Activated T-helper 1 cell treated with anti-CD3 and anti-CD28 coated beads, Interleukin-12 subunit alpha, Interleukin-12 subunit beta, Interleukin-2, Interleukin-4 antibody, amounts not matched to agents 30 ng/mL and 10 ng/mL and 1 ng/mL, durations not matched to agents 14 hours and 24 hours and 36 hours (primary cell): Measurements from ENCODE around the gene EMC6. TPM values are rescaled to one million over a fixed set of nuclear protein-coding genes. Genes with fewer than 3 reads are reported as not detected.
"Not testable (repeated sequence)": the region's sequence is repeated elsewhere in the genome, so short reads cannot be mapped to it uniquely, and the experiment has no call there.

ENCODE experiments used
- DNase-seq: peaks from one replicate; pipeline ENCODE4 v3.0.0; 2021; ENCODE audit warnings: low spot score
- H3K27ac Mint-ChIP-seq: one replicate; pipeline ENCODE4 v1.8.0; 2021; ENCODE audit warnings: mild to moderate bottlenecking, mixed read lengths
- H3K27me3 Mint-ChIP-seq: one replicate; pipeline ENCODE4 v1.8.0; 2022; ENCODE audit warnings: mild to moderate bottlenecking, moderate library complexity, mixed read lengths; ENCODE audit not compliant: insufficient read depth
- H3K36me3 Mint-ChIP-seq: one replicate; pipeline ENCODE4 v1.8.0; 2021; ENCODE audit warnings: low read depth, mixed read lengths
- H3K4me1 Mint-ChIP-seq: one replicate; pipeline ENCODE4 v1.8.0; 2021; ENCODE audit warnings: low read depth, mixed read lengths
- H3K4me3 Mint-ChIP-seq: one replicate; pipeline ENCODE4 v1.8.0; 2021; ENCODE audit warnings: mild to moderate bottlenecking, moderate library complexity, mixed read lengths
- H3K9me3 Mint-ChIP-seq: one replicate; pipeline ENCODE4 v1.8.0; 2021; ENCODE audit warnings: mixed read lengths
- intact Hi-C: fragments of 100-400 bp; cut with micrococcal nuclease; formaldehyde crosslinking; loops from one replicate; pipeline ENCODE4 v1.15.1; 2024
- total RNA-seq: library from RNA; stranded (reverse); gene quantifications from 2 replicates; pipeline ENCODE4 v1.2.3, GENCODE V29; 2022

The EMC6 gene
- total RNA-seq, 1 donor from 2014 or later, result 73.3 TPM

- Mint-ChIP-seq H3K27ac (no peak overlapping the region), H3K4me3 (no peak overlapping the region), H3K4me1 (peaks cover 40% of the 10 kb centered on the region), H3K9me3 (no peaks in the 10 kb centered on the region), H3K36me3 (peaks cover 30% of the 10 kb centered on the region), H3K27me3 (no peaks in the 10 kb centered on the region)
- intact Hi-C loops, result no loop called here
- no peak for DNase-seq
Observed at GRCh38 chr17:3691617-3692067, 23.0 kb downstream of the EMC6 start.

DNA sequence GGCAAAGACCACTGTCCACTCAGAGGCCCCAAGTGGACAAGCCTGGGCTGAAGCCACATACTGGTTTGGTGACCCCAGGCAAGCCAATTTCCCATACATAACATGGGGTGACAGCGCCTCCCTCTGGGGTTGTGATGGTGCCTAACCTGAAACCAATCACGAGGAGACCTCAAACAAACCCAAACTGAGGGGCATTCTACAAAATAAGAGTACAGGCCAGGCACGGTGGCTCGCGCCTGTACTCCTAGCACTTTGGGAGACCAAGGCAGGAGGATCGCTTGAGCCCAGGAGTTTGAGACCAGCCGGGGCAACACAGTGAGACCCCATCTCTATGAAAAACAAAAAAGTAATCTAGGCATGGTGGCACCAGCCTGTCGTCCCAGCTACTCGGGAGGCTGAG lies 23.7 kb downstream of the EMC6 start:
- Mint-ChIP-seq H3K4me1 (peaks cover 40% of the 10 kb centered on the region), H3K27me3 (no peaks in the 10 kb centered on the region), H3K27ac (peak overlapping the region; percentile 55), H3K9me3 (no peaks in the 10 kb centered on the region), H3K36me3 (peaks cover 30% of the 10 kb centered on the region), H3K4me3 (peak overlapping the region; percentile 77)
- no peak for DNase-seq
- intact Hi-C loops, result no loop called here

- Mint-ChIP-seq H3K36me3 (peaks cover 30% of the 10 kb centered on the region), H3K27me3 (no peaks in the 10 kb centered on the region), H3K27ac (peak overlapping the region; percentile 18), H3K4me1 (peaks cover 40% of the 10 kb centered on the region), H3K4me3 (peak overlapping the region; percentile 77), H3K9me3 (no peaks in the 10 kb centered on the region)
- intact Hi-C loops, result no loop called here
- DNase-seq, result no peak
Observed at GRCh38 chr17:3693141-3693540, 24.5 kb downstream of the EMC6 start.

DNA sequence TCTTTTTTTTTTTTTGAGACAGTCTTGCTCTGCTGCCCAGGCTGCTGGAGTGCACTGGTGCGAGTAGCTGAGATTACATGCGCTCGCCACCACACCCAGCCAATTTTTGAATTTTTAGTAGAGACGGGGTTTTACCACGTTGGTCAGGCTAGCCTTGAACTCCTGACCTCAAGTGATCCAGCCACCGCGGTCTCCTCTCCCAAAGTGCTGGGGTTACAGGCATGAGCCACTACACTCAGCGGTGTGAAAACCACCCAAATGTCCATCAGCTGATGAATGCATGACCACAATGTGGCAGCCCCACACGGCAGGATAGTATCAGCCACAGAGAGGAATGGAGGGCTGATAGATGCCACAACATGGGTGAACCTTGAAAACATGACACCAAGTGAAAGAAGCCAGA lies 25.2 kb downstream of the EMC6 start:
- Mint-ChIP-seq H3K36me3 (peaks cover 26% of the 10 kb centered on the region), H3K9me3 (peaks cover 4% of the 10 kb centered on the region), H3K4me3 (peak overlapping the region; percentile 98), H3K4me1 (peaks cover 40% of the 10 kb centered on the region), H3K27ac (peak overlapping the region; percentile 89), H3K27me3 (no peaks in the 10 kb centered on the region)
- intact Hi-C loops, result loop anchor here (2.0 kb wide), 1 partner anchor 25 kb away; the partner anchor contains the start of genes EMC6 and TAX1BP3
- DNase-seq, result peak; percentile 38

- peak overlapping the region; percentile 98 for H3K4me3 Mint-ChIP-seq
- H3K36me3 Mint-ChIP-seq, result peaks cover 22% of the 10 kb centered on the region
- intact Hi-C loops, result loop anchor here (2.0 kb wide), 1 partner anchor 26 kb away; the partner anchor contains the start of genes EMC6 and TAX1BP3
- H3K27ac Mint-ChIP-seq, result peak overlapping the region; percentile 70
- H3K27me3 Mint-ChIP-seq, result no peaks in the 10 kb centered on the region
- H3K4me1 Mint-ChIP-seq, result peaks cover 40% of the 10 kb centered on the region
- H3K9me3 Mint-ChIP-seq, result peaks cover 4% of the 10 kb centered on the region
- DNase-seq, result no peak
Observed at GRCh38 chr17:3695129-3695722, 26.6 kb downstream of the EMC6 start.

DNA sequence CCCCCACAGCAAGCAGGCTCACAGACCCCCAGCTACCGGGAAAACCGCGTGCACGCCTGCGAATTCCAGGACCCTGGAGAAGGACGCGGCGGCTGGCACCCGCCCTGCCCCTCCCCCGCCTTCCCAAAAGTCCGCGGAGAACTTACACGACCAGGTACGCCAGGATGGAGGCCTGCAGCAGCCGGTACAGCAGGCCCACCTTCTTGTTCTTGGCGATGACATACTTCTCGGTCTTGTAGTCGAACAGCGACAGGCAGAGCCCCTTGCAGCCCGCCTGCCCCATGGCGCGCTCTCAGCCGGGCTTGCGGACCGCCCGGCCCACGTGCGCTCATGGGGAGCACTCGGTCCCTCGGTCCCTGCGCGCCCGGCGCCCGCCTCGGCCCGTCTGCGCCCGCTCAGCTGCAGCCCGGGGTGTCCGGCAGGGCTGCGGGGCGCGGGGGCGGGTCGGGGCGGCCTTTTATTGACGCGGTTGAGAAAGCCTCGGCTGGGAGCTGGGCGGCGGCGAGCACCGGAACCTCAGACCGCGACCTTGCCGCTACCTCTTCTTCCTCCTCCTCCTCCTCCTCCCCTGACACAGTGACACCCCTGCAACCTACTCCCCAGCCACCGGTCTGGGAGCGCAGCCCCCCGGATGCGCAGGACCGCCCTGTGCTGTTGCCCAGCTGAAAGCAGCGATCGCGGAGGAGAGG lies 27.3 kb downstream of the EMC6 start, which contains the start of gene P2RX5:
P2RX5 (minus strand) TSS at position 433 of the 689 bp plus-strand sequence; CDS start at position 283, 150 bp downstream.
- Mint-ChIP-seq H3K27me3 (no peaks in the 10 kb centered on the region), H3K4me1 (peaks cover 40% of the 10 kb centered on the region), H3K27ac (peak within 1 kb of the TSS; percentile 93), H3K36me3 (peaks cover 21% of the 10 kb centered on the region), H3K9me3 (peaks cover 4% of the 10 kb centered on the region), H3K4me3 (peak within 1 kb of the TSS; percentile 98)
- DNase-seq, result peak; percentile 49
- intact Hi-C loops, result loop anchor here (1.0 to 2.0 kb wide), 3 partner anchors 15 to 27 kb away; partner anchors contain the start of genes EMC6, HASPIN and TAX1BP3

GRCh38 chr17:3697103-3697476 lies 28.5 kb downstream of the EMC6 start:
- no peak overlapping the region for H3K27ac Mint-ChIP-seq

DNA sequence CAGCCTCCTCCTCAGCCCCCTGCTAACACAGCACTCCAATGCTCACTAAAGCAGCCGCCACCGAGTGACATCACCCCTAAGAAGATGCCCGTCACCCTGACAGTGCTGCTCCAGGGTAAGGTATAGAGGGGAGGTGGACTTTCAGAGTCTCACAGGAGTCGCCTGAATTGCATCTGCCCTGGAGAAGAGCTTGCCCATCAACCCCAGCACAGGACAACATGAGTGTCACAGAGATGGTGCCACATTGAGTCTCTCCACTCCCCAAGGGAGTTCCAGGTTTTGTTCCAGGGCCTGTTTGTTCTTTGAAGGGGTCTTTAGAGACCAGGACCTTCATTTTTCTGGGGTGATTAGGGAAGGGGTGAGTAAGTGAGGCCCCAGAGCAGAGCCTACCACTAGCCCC lies 29.5 kb downstream of the EMC6 start:
- peaks cover 26% of the 10 kb centered on the region for H3K4me1 Mint-ChIP-seq
- intact Hi-C loops, result no loop called here
- DNase-seq, result no peak
- no peaks in the 10 kb centered on the region for H3K27me3 Mint-ChIP-seq
- peaks cover 13% of the 10 kb centered on the region for H3K9me3 Mint-ChIP-seq
- no peak overlapping the region for H3K4me3 Mint-ChIP-seq
- H3K36me3 Mint-ChIP-seq, result peaks cover 29% of the 10 kb centered on the region
- H3K27ac Mint-ChIP-seq, result no peak overlapping the region

More at GRCh38 chr17:3697103-3697476, 28.5 kb downstream of the EMC6 start:
- peaks cover 4% of the 10 kb centered on the region for H3K9me3 Mint-ChIP-seq
- peaks cover 21% of the 10 kb centered on the region for H3K36me3 Mint-ChIP-seq
- H3K4me1 Mint-ChIP-seq, result peaks cover 34% of the 10 kb centered on the region
- intact Hi-C loops, result no loop called here
- H3K27me3 Mint-ChIP-seq, result no peaks in the 10 kb centered on the region
- DNase-seq, result no peak
- H3K4me3 Mint-ChIP-seq, result peak overlapping the region; percentile 26

- no peaks in the 10 kb centered on the region for H3K27me3 Mint-ChIP-seq
- no peak for DNase-seq
- no peak overlapping the region for H3K4me3 Mint-ChIP-seq
- H3K36me3 Mint-ChIP-seq, result peaks cover 26% of the 10 kb centered on the region
- intact Hi-C loops, result no loop called here
- peaks cover 13% of the 10 kb centered on the region for H3K9me3 Mint-ChIP-seq
- peaks cover 11% of the 10 kb centered on the region for H3K4me1 Mint-ChIP-seq
- no peak overlapping the region for H3K27ac Mint-ChIP-seq
Observed at GRCh38 chr17:3699951-3700350, 31.3 kb downstream of the EMC6 start.

DNA sequence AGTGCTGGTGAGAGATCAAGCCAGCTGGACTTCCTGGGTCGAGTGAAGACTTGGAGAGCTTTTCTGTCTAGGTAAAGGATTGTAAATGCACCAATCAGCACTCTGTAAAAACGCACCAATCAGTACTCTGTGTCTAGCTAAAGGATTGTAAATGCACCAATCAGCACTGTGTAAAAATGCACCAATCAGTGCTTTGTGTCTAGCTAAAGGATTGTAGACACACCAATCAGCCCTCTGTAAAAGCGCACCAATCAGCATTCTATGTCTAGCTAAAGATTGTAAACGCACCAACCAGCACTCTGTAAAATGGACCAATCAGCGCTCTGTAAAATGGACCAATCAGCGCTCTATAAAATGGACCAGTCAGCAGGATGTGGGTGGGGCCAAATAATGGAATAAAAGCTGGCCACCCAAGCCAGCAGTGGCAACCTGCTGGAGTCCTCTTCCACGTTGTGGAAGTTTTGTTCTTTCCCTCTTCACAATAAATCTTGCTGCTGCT lies 33.5 kb downstream of the EMC6 start:
- DNase-seq, intact Hi-C loops, H3K27me3 Mint-ChIP-seq, H3K4me3 Mint-ChIP-seq, H3K27ac Mint-ChIP-seq: not testable (repeated sequence)
- H3K4me1 Mint-ChIP-seq, result peaks cover 11% of the 10 kb centered on the region
- peaks cover 37% of the 10 kb centered on the region for H3K36me3 Mint-ChIP-seq
- peaks cover 13% of the 10 kb centered on the region for H3K9me3 Mint-ChIP-seq

GRCh38 chr17:3704931-3705717 lies 36.5 kb downstream of the EMC6 start:
- H3K4me3 Mint-ChIP-seq, result no peak overlapping the region
- intact Hi-C loops, result no loop called here
- H3K9me3 Mint-ChIP-seq, result peaks cover 8% of the 10 kb centered on the region
- H3K36me3 Mint-ChIP-seq, result peaks cover 45% of the 10 kb centered on the region
- H3K27me3 Mint-ChIP-seq, result no peaks in the 10 kb centered on the region
- H3K4me1 Mint-ChIP-seq, result peaks cover 24% of the 10 kb centered on the region
- H3K27ac Mint-ChIP-seq, result peak overlapping the region; percentile 4
- DNase-seq, result no peak

GRCh38 chr17:3705718-3705984 lies 37.0 kb downstream of the EMC6 start:
- H3K27ac Mint-ChIP-seq, DNase-seq, intact Hi-C loops, H3K27me3 Mint-ChIP-seq, H3K9me3 Mint-ChIP-seq, H3K4me3 Mint-ChIP-seq: not testable (repeated sequence)
- Mint-ChIP-seq H3K4me1 (peaks cover 25% of the 10 kb centered on the region), H3K36me3 (peaks cover 43% of the 10 kb centered on the region)
